Caki2 (cell line): ENCODE results near the gene KIF21A. TPM values are rescaled to one million over a fixed set of nuclear protein-coding genes. Genes with fewer than 3 reads are reported as not detected.
"Not testable (repeated sequence)": the region's sequence is repeated elsewhere in the genome, so short reads cannot be mapped to it uniquely, and the experiment has no call there.

Experiments used
- DNase-seq: peaks from one replicate; pipeline ENCODE4 v3.0.0-alpha.2; 2015; ENCODE audit warnings: low read depth
- in situ Hi-C: cut with HindIII; loops from 2 replicates; pipeline ENCODE4 v1.10.0; 2016; ENCODE audit warnings: low sequenced_read_pairs, low pct_unique_long_range_greater_than_20kb, mixed read lengths
- total RNA-seq: library from RNA; depleted of rRNA; stranded (reverse); fragments of >200 nt; shearing (Covaris generic); gene quantifications from 2 replicates; pipeline ENCODE4 v1.2.3, GENCODE V29; 2014; ENCODE audit warnings: low replicate concordance; rRNA removed

Gene KIF21A
- 19.0 and 22.0 TPM in 2 replicates for total RNA-seq

GRCh38 chr12:39443081-39443928, at the start of gene KIF21A:
TSS of gene KIF21A (minus strand) at chr12:39443120. CDS start at chr12:39442970, 150 bp downstream.
- DNase-seq: peak; percentile 98
- in situ Hi-C loops: no loop called here

GRCh38 chr12:39490500-39491282, 47.8 kb upstream of the KIF21A start:
- DNase-seq: peak; percentile 36
- in situ Hi-C loops: no loop called here

GRCh38 chr12:39483597-39483996, 40.7 kb upstream of the KIF21A start:
- DNase-seq: no peak
- in situ Hi-C loops: no loop called here

GRCh38 chr12:39483042-39483441, 40.1 kb upstream of the KIF21A start:
- no peak for DNase-seq
- in situ Hi-C loops: no loop called here

GRCh38 chr12:39476894-39477293, 34.0 kb upstream of the KIF21A start:
- DNase-seq: no peak
- in situ Hi-C loops: no loop called here

- no peak for DNase-seq
- in situ Hi-C loops: no loop called here
Measured at GRCh38 chr12:39476121-39476520, 33.2 kb upstream of the KIF21A start.

GRCh38 chr12:39475136-39475535, 32.2 kb upstream of the KIF21A start:
- DNase-seq, in situ Hi-C loops: not testable (repeated sequence)

GRCh38 chr12:39467432-39467870, 24.5 kb upstream of the KIF21A start:
- in situ Hi-C loops: no loop called here
- peak; percentile 6 for DNase-seq

GRCh38 chr12:39464976-39465695, 22.2 kb upstream of the KIF21A start:
- no peak for DNase-seq
- in situ Hi-C loops: no loop called here

- no peak for DNase-seq
- in situ Hi-C loops: no loop called here
Measured at GRCh38 chr12:39461059-39461458, 18.1 kb upstream of the KIF21A start.

- in situ Hi-C loops: no loop called here
- peak; percentile 42 for DNase-seq
Measured at GRCh38 chr12:39459027-39459434, 16.1 kb upstream of the KIF21A start.

GRCh38 chr12:39451977-39452376, 9.1 kb upstream of the KIF21A start:
- DNase-seq: no peak
- in situ Hi-C loops: no loop called here

- in situ Hi-C loops: no loop called here
- DNase-seq: no peak
Measured at GRCh38 chr12:39448038-39448437, 5.1 kb upstream of the KIF21A start.

- DNase-seq: no peak
- in situ Hi-C loops: no loop called here
Measured at GRCh38 chr12:39443929-39444209, 949 bp upstream of the KIF21A start.

- in situ Hi-C loops: no loop called here
- no peak for DNase-seq
Measured at GRCh38 chr12:39442831-39443080, 164 bp downstream of the KIF21A start.

- DNase-seq: peak; percentile 69
- in situ Hi-C loops: no loop called here
Measured at GRCh38 chr12:39441963-39442830, 723 bp downstream of the KIF21A start.

- in situ Hi-C loops: no loop called here
- DNase-seq: peak; percentile 26
Measured at GRCh38 chr12:39441189-39441962, 1.5 kb downstream of the KIF21A start.
